Adrenal gland (tissue), 12 donors: Measurements from ENCODE around the gene POU6F1. TPM values are rescaled to one million over a fixed set of nuclear protein-coding genes. Genes with fewer than 3 reads are reported as not detected.

Source experiments
- DNase-seq, 7 donors: peaks; one replicate each; pipeline ENCODE4 v3.0.0-alpha.2; 2019 to 2020
- H3K27ac ChIP-seq, 5 donors: fragments of 200-600 bp; sonication (generic) in 4 of 5; 1 replicate in 3 of 5; 2 replicates in 2 of 5; pipeline versions ENCODE4 v1.5.1 to v1.8.0; 2016 to 2020; ENCODE audit warnings: mild to moderate bottlenecking in 1 of 5
- H3K27me3 ChIP-seq: fragments of 200-600 bp; 2 replicates; pipeline ENCODE4 v1.8.0; 2021
- H3K36me3 ChIP-seq, 2 donors: fragments of 200-600 bp; replicated peaks in 1 of 2; 1 replicate in 1 of 2; 2 replicates in 1 of 2; pipeline versions ENCODE4 v1.5.1 to v1.8.0; 2018 to 2022
- H3K4me1 ChIP-seq, 2 donors: fragments of 200-600 bp; replicated peaks in 1 of 2; 1 replicate in 1 of 2; 2 replicates in 1 of 2; pipeline versions ENCODE4 v1.5.1 to v1.8.0; 2018 to 2021
- H3K4me3 ChIP-seq, 4 donors: fragments of 200-600 bp; sonication (generic) in 3 of 4; one replicate each; pipeline ENCODE4 v1.5.1; 2016 to 2018
- H3K9me3 ChIP-seq, 3 donors: fragments of 200-600 bp; sonication (generic) in 1 of 3; replicated peaks in 1 of 3; 1 replicate in 2 of 3; 2 replicates in 1 of 3; pipeline versions ENCODE4 v1.5.1 to v1.8.0; 2016 to 2021
- POLR2A ChIP-seq, 2 donors: fragments of 450-650 bp; IDR thresholded peaks; one replicate each; pipeline ENCODE4 v1.6.1; 2017; ENCODE audit warnings: antibody characterized with exemption in 2 of 2, mild to moderate bottlenecking in 2 of 2, moderate library complexity in 1 of 2
- WGBS, 4 donors: extraction: QIAGEN DNeasy Blood & Tissue Kit in 2 of 4; methylation state at CpG; one replicate each; pipeline versions ENCODE4 v1.1.5 to v1.1.7; 2013 to 2017; 5-methylcytosine and 5-hydroxymethylcytosine counted together
- intact Hi-C, 2 donors: fragments of 100-400 bp; cut with DNase I; formaldehyde crosslinking; loops; one replicate each; pipeline versions ENCODE4 v1.14.1 to v1.15.0; 2022 to 2023
- polyA plus RNA-seq, 3 donors: library from polyadenylated mRNA; stranded (reverse); fragments of 200-250 nt in 2 of 3; fragments of 350-450 nt in 1 of 3; fragmentation: Illumina TruSeq in 1 of 3; extraction: RNeasy Lipid Tissue Mini Kit (QIAGEN cat#74804) in 1 of 3; gene quantifications; one replicate each; pipeline ENCODE4 v1.2.3, GENCODE V29; 2013 to 2014
- total RNA-seq, 9 donors: library from RNA; depleted of rRNA in 4 of 9; stranded (reverse); fragments of >200 nt in 4 of 9; fragments of 120-200 nt in 1 of 9; fragmentation: NEBNext Ultra II Directional in 1 of 9; extraction: Animal tissue kit (Norgen Biotek cat#: 25700) in 1 of 9; gene quantifications; one replicate each; pipeline versions ENCODE4 v1.1.0 to v1.2.4, GENCODE V29; 2013 to 2023
- TF ChIP-seq, protein P1 (sequence below), 6 experiments: fragments of 450-650 bp in 4 of 6; fragments of 200-600 bp in 2 of 6; sonication (generic) in 1 of 6; IDR thresholded peaks; 1 replicate in 5 of 6; 2 replicates in 1 of 6; pipeline versions ENCODE4 v1.5.1 to v1.8.0; 2016 to 2021; ENCODE audit warnings: antibody characterized with exemption in 6 of 6, mild to moderate bottlenecking in 2 of 6, moderate library complexity in 1 of 6
- donor health status: healthy with polysubstance abuse.
- donor health status: Bipolar disorder and iron deficiency.
- donor health status: DM: yes; HTN: yes; CAD: no.
- donor health status: DM: no; HTN: no; CAD: no.
- donor health status: DM: no; HTN: no; CAD: no.
- donor health status: DM: yes; HTN: yes; CAD: no.

POU6F1 gene
- total and polyA plus RNA-seq, 12 donors = 2.2 to 19.3 (median 10.6) TPM

DNA sequence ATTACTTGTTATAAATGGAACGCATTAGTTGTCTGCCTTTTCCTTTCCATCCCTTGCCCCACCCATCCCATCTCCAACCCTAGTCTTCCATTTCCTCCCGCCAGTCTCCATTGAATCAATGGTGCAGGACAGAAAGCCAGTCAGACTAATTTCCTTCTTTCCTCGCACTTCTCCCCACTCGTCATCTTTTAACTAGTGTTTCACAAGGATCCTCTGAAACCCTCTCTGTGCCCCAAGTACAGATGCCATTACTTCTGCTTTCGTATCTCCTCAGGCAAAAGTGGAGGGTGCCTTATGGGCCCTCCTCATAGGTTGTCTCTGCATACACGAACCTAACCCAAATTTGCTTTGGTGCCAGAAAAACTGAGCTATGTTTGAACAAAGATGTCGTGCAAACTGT lies 25.0 kb upstream of the POU6F1 start:
- intact Hi-C loops = no loop called here
- 59 to 72% (median 69%) methylated on average over 7 of the region's 7 CpGs for WGBS, 4 donors
- H3K4me1 ChIP-seq = peaks cover 8 to 40% of the 10 kb centered on the region in 2 donors
- peaks cover 0 to 43% of the 10 kb centered on the region in 2 donors for H3K36me3 ChIP-seq
- H3K4me3 ChIP-seq = no peak overlapping the region
- H3K27ac ChIP-seq = peak overlapping the region in 1 of 5 donors; percentile 70
- TF ChIP-seq POLR2A (IDR thresholded peaks at IDR 0.05) = no peak
- TF ChIP-seq, protein P1, sequence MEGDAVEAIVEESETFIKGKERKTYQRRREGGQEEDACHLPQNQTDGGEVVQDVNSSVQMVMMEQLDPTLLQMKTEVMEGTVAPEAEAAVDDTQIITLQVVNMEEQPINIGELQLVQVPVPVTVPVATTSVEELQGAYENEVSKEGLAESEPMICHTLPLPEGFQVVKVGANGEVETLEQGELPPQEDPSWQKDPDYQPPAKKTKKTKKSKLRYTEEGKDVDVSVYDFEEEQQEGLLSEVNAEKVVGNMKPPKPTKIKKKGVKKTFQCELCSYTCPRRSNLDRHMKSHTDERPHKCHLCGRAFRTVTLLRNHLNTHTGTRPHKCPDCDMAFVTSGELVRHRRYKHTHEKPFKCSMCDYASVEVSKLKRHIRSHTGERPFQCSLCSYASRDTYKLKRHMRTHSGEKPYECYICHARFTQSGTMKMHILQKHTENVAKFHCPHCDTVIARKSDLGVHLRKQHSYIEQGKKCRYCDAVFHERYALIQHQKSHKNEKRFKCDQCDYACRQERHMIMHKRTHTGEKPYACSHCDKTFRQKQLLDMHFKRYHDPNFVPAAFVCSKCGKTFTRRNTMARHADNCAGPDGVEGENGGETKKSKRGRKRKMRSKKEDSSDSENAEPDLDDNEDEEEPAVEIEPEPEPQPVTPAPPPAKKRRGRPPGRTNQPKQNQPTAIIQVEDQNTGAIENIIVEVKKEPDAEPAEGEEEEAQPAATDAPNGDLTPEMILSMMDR (IDR thresholded peaks at IDR 0.05) = no peak
- H3K9me3 ChIP-seq = no peaks in the 10 kb centered on the region
- no peaks in the 10 kb centered on the region for H3K27me3 ChIP-seq
- DNase-seq = peak in 1 of 7 donors; percentile 5

DNA sequence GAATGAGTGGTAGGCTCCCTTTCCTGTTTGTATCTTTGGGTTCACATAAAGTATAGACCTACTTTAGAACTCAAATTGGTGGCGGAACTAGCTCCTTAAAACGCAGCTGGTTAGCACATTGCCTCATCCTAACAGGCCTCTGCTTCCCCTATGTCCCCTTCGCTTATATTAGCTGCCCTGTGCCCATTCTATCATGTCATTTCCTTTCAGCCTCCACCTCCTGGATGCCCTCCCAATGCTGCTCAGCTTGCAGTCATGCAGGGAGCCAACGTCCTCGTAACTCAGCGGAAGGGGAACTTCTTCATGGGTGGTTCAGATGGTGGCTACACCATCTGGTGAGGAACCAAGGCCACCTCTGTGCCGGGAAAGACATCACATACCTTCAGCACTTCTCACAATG lies 24.3 kb upstream of the POU6F1 start:
- no peak for TF ChIP-seq POLR2A (IDR thresholded peaks at IDR 0.05)
- TF ChIP-seq, protein P1 (IDR thresholded peaks at IDR 0.05) = no peak
- 61 to 75% (median 70%) methylated on average over 7 of the region's 7 CpGs for WGBS, 4 donors
- Histone ChIP-seq H3K36me3 (peaks cover 0 to 43% of the 10 kb centered on the region in 2 donors), H3K4me3 (no peak overlapping the region), H3K9me3 (no peaks in the 10 kb centered on the region), H3K27me3 (no peaks in the 10 kb centered on the region), H3K27ac (peak overlapping the region in 2 of 5 donors; percentile 70 to 100), H3K4me1 (peaks cover 8 to 38% of the 10 kb centered on the region in 2 donors)
- intact Hi-C loops = no loop called here
- DNase-seq = peak in 6 of 7 donors; percentile 31 to 72 (median 54)

DNA sequence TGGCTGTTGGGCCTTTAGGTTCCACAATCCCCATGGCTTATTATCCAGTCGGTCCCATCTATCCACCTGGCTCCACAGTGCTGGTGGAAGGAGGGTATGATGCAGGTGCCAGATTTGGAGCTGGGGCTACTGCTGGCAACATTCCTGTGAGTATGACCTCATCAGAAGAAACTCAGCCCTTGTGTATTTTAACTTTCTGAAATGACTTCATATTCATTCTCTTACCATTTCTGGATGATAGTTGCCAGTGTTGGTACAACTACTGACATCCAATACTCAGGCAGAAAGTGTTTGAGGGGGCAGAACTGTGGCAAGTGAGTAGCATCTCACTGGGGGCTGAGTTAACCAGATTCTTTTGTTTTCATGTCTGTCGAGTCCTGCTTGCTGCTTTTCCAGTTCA lies 23.1 kb upstream of the POU6F1 start:
- H3K9me3 ChIP-seq = no peaks in the 10 kb centered on the region
- peak overlapping the region in 2 of 5 donors; percentile 59 to 100 for H3K27ac ChIP-seq
- intact Hi-C loops = no loop called here
- peaks cover 0 to 43% of the 10 kb centered on the region in 2 donors for H3K36me3 ChIP-seq
- WGBS, 4 donors = 65 to 88% (median 78%) methylated on average over 2 of the region's 2 CpGs
- TF ChIP-seq, protein P1 (IDR thresholded peaks at IDR 0.05) = no peak
- TF ChIP-seq POLR2A (IDR thresholded peaks at IDR 0.05) = peak in 1 of 2 donors; percentile 11
- no peak overlapping the region for H3K4me3 ChIP-seq
- H3K4me1 ChIP-seq = peaks cover 8 to 30% of the 10 kb centered on the region in 2 donors
- no peak for DNase-seq
- no peaks in the 10 kb centered on the region for H3K27me3 ChIP-seq

DNA sequence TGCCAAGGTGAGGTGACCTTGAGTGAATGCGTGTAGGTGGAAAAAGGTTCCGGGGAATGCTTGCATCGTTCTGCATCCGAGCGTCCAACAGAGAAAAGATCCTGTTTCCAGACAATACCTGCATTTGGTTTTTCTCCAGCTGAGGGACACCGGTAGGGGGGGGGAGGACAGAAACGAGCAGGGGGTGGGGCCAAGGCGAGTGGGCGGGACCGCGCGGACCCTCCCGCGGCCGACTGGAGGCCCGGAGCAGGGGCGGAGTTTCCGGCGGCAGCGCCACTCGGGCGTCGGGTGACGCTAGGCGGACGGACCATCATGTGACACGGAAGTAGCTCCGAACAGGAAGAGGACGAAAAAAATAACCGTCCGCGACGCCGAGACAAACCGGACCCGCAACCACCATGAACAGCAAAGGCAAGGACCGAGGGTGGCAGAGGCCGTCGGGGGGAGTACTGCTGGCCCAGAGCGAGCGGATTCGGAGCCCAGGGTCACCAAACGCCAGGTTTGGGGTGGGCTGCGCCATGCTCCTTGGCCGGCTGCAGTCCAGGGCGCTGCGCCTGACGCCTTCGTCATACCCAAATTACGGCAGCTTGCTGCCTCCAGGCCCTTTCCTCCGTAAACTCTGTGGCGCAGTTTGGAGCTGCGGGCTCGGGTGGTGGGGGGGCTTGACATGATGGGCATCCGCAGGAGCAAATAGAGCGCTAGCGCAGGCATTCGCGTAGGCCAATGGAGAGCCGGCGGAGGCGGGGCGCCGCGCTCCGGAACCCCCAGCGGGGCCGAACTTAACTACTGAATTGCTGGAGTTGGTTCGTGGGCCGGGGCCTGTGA lies 20.9 kb upstream of the POU6F1 start, which contains the start of gene DAZAP2:
Gene DAZAP2, plus strand, starts transcription at position 317 of the 825 bp plus-strand sequence. Its CDS starts 82 bp downstream, at position 399.
- Histone ChIP-seq H3K36me3 (peaks cover 0 to 35% of the 10 kb centered on the region in 2 donors), H3K9me3 (no peaks in the 10 kb centered on the region), H3K27me3 (no peaks in the 10 kb centered on the region), H3K4me3 (peak within 1 kb of the TSS; percentile 73 to 100 (median 92)), H3K27ac (peak within 1 kb of the TSS; percentile 98 to 100 (median 100)), H3K4me1 (peaks cover 8 to 28% of the 10 kb centered on the region in 2 donors)
- 0 to 1% (median 1%) methylated on average over 16 to 70 of the region's 70 CpGs for WGBS, 4 donors
- peak; percentile 96 to 99 (median 97) for DNase-seq
- intact Hi-C loops = loop anchor here in 1 of 2 donors (10.0 kb wide), 1 partner anchor 184 kb away; no protein-coding TSS in a partner anchor
- TF ChIP-seq POLR2A (IDR thresholded peaks at IDR 0.05) = peak; percentile 95 to 96
- TF ChIP-seq, protein P1 (IDR thresholded peaks at IDR 0.05) = peak in 3 of 6 experiments; percentile 22 to 35 (median 28)
